ENCODE results near the gene GNAS-AS1.

GNAS-AS1 gene

DNA sequence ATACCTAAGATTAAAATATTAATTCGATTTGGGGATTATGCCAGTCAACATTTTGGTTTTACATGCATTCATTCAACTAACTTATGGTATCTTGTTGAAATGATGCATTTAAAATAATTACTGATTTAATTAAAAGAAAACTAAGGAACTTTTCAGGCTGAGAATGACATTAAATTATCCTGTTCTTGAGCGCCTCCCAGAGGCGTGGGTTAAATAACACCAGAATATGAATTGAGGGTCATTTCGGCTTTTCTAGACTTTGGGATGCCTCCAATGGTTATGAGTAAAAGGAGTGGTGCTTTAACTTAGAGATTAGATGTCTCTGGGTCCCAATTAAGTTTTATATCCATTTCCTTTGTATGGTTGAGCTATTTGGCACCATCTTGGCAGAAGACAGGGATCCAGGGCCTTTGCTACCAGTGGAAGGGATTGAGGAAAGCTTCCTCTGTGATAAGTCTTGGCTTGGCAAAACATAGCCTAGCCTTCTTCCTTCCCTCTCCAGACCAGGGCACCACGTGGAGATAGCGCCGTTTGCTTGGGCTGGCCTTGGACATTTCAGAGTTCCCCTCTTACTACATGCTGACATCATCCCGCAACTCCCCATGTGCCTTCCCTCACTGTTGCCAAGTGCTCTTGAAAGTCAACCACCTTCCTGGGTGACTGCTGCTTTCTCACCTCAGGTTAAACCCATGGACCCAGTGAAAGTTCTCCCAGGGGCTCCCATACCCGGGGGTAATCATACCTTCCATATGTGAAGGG, 30.5 kb upstream of the GNAS-AS1 start:
- peak; percentile 48 for TF ChIP-seq RAD21 (IDR thresholded peaks at IDR 0.05; ENCODE audit: low read depth)
- TF ChIP-seq, protein P1, sequence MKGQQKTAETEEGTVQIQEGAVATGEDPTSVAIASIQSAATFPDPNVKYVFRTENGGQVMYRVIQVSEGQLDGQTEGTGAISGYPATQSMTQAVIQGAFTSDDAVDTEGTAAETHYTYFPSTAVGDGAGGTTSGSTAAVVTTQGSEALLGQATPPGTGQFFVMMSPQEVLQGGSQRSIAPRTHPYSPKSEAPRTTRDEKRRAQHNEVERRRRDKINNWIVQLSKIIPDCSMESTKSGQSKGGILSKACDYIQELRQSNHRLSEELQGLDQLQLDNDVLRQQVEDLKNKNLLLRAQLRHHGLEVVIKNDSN (IDR thresholded peaks at IDR 0.05) = no peak

DNA sequence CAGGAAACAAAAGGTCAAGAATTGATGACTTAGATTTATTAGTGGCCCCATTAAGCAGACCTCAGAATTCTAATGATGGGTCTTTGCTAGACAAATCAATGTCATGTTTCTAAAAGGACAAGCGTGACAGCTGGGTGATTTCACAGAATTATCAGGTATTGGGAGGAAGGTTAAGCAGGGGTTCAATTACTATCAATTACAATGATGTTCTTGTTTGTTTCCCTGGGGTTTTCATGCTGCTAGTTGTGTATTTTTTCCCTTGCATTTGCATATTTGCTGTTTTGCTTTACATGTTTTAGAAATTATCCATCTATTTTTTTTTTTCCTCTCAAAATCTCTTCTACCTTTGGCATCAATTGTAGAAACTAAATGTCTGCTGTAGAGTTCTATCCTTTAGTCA, 29.7 kb upstream of the GNAS-AS1 start:
- TF ChIP-seq, protein P2, sequence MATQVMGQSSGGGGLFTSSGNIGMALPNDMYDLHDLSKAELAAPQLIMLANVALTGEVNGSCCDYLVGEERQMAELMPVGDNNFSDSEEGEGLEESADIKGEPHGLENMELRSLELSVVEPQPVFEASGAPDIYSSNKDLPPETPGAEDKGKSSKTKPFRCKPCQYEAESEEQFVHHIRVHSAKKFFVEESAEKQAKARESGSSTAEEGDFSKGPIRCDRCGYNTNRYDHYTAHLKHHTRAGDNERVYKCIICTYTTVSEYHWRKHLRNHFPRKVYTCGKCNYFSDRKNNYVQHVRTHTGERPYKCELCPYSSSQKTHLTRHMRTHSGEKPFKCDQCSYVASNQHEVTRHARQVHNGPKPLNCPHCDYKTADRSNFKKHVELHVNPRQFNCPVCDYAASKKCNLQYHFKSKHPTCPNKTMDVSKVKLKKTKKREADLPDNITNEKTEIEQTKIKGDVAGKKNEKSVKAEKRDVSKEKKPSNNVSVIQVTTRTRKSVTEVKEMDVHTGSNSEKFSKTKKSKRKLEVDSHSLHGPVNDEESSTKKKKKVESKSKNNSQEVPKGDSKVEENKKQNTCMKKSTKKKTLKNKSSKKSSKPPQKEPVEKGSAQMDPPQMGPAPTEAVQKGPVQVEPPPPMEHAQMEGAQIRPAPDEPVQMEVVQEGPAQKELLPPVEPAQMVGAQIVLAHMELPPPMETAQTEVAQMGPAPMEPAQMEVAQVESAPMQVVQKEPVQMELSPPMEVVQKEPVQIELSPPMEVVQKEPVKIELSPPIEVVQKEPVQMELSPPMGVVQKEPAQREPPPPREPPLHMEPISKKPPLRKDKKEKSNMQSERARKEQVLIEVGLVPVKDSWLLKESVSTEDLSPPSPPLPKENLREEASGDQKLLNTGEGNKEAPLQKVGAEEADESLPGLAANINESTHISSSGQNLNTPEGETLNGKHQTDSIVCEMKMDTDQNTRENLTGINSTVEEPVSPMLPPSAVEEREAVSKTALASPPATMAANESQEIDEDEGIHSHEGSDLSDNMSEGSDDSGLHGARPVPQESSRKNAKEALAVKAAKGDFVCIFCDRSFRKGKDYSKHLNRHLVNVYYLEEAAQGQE (IDR thresholded peaks at IDR 0.05; ENCODE audit: low read depth) = no peak
- TF ChIP-seq FOXM1 (IDR thresholded peaks at IDR 0.05; ENCODE audit: borderline replicate concordance, low read depth) = no peak
- TF ChIP-seq YY1 (IDR thresholded peaks at IDR 0.05; ENCODE audit: low read depth) = no peak
- TF ChIP-seq CREB1 (IDR thresholded peaks at IDR 0.05; ENCODE audit: low read depth) = no peak
- TF ChIP-seq, protein P1 (IDR thresholded peaks at IDR 0.05) = no peak
- no peak for TF ChIP-seq NFIC (IDR thresholded peaks at IDR 0.05)
- TF ChIP-seq EGR1 (IDR thresholded peaks at IDR 0.05) = no peak
- no peak for TF ChIP-seq CEBPB (IDR thresholded peaks at IDR 0.05)
- no peak for TF ChIP-seq TEAD4 (IDR thresholded peaks at IDR 0.05)
- no peak for TF ChIP-seq RAD21 (IDR thresholded peaks at IDR 0.05; ENCODE audit: low read depth)
- TF ChIP-seq TAF1 (IDR thresholded peaks at IDR 0.05; ENCODE audit: low read depth) = no peak
- no peak for TF ChIP-seq ZBTB7A (IDR thresholded peaks at IDR 0.05; ENCODE audit: low read depth)

DNA sequence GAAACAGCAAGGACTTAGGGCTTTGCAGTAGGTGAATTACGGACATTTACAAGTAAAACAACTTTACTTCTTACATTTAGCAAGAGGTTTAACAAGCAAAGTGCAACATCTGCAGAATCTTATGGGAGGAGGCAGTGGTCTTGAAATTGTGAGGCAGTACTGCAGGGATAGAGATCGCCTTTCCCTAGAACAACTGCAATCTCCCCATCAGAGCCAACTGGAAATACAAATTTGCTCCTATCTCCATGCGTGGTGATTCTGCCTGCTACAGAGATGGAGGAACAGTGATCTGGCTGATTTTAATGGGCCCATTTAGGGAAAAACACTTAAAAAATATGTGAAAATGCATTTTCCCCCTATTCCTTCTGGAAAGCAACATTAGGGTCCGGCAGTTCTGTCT, 27.7 kb upstream of the GNAS-AS1 start:
- TF ChIP-seq ZBTB7A (IDR thresholded peaks at IDR 0.05; ENCODE audit: low read depth) (no peak), YY1 (IDR thresholded peaks at IDR 0.05; ENCODE audit: low read depth) (no peak), EP300 (IDR thresholded peaks at IDR 0.05; ENCODE audit: borderline replicate concordance) (no peak), CEBPB (IDR thresholded peaks at IDR 0.05) (no peak), NFIC (IDR thresholded peaks at IDR 0.05) (no peak), RAD21 (IDR thresholded peaks at IDR 0.05; ENCODE audit: low read depth) (no peak), EGR1 (IDR thresholded peaks at IDR 0.05) (no peak), TCF12 (IDR thresholded peaks at IDR 0.05; ENCODE audit: low read depth) (no peak), CREB1 (IDR thresholded peaks at IDR 0.05; ENCODE audit: low read depth) (no peak), TAF1 (IDR thresholded peaks at IDR 0.05; ENCODE audit: low read depth) (no peak), TEAD4 (IDR thresholded peaks at IDR 0.05) (no peak), FOXM1 (IDR thresholded peaks at IDR 0.05; ENCODE audit: borderline replicate concordance, low read depth) (no peak), MAX (IDR thresholded peaks at IDR 0.05) (no peak)
- TF ChIP-seq, protein P1 (IDR thresholded peaks at IDR 0.05) = no peak
- TF ChIP-seq, protein P2 (IDR thresholded peaks at IDR 0.05; ENCODE audit: low read depth) = no peak

- TF ChIP-seq RAD21 (IDR thresholded peaks at IDR 0.05; ENCODE audit: low read depth) = no peak
- TF ChIP-seq CREB1 (IDR thresholded peaks at IDR 0.05; ENCODE audit: low read depth) = no peak
- TF ChIP-seq NFIC (IDR thresholded peaks at IDR 0.05) = no peak
- TF ChIP-seq TCF12 (IDR thresholded peaks at IDR 0.05; ENCODE audit: low read depth) = no peak
- TF ChIP-seq, protein P1 (IDR thresholded peaks at IDR 0.05) = no peak
- TF ChIP-seq ZBTB7A (IDR thresholded peaks at IDR 0.05; ENCODE audit: low read depth) = no peak
- no peak for TF ChIP-seq FOXM1 (IDR thresholded peaks at IDR 0.05; ENCODE audit: borderline replicate concordance, low read depth)
- TF ChIP-seq TAF1 (IDR thresholded peaks at IDR 0.05; ENCODE audit: low read depth) = no peak
- no peak for TF ChIP-seq EP300 (IDR thresholded peaks at IDR 0.05; ENCODE audit: borderline replicate concordance)
- TF ChIP-seq, protein P2 (IDR thresholded peaks at IDR 0.05; ENCODE audit: low read depth) = no peak
- no peak for TF ChIP-seq TEAD4 (IDR thresholded peaks at IDR 0.05)
- no peak for TF ChIP-seq YY1 (IDR thresholded peaks at IDR 0.05; ENCODE audit: low read depth)
- no peak for TF ChIP-seq EGR1 (IDR thresholded peaks at IDR 0.05)
- no peak for TF ChIP-seq CEBPB (IDR thresholded peaks at IDR 0.05)
- TF ChIP-seq MAX (IDR thresholded peaks at IDR 0.05) = no peak
Measured at GRCh38 chr20:58877976-58878360, 27.3 kb upstream of the GNAS-AS1 start.
